ENCODE measurements around the gene CISD2. TPM values are rescaled to one million over a fixed set of nuclear protein-coding genes. Genes with fewer than 3 reads are reported as not detected.
"Not testable (repeated sequence)": the region's sequence is repeated elsewhere in the genome, so short reads cannot be mapped to it uniquely, and the experiment has no call there.

Gene CISD2
- total RNA-seq, 1 donor from 2014 or later = 15.5 TPM

DNA sequence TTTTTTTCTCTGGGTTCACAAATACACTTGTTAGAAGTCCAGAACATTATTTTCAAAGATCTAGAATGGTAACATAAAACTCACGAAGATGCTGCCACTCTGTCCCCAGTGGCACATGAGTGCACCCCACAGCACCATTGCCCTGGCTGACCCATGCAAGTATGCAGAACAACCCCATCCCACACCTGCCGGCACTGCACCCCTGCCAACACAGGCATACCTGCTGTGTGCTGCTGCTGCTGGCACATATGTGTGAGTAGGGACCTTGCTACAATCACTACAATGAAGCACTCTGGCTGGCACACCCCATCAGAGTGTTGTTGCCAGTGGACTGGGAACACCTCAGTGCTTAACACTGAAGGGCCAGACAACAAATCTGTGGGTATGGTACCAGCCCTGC lies 66.9 kb downstream of the CISD2 start:
- ATAC-seq = no peak

DNA sequence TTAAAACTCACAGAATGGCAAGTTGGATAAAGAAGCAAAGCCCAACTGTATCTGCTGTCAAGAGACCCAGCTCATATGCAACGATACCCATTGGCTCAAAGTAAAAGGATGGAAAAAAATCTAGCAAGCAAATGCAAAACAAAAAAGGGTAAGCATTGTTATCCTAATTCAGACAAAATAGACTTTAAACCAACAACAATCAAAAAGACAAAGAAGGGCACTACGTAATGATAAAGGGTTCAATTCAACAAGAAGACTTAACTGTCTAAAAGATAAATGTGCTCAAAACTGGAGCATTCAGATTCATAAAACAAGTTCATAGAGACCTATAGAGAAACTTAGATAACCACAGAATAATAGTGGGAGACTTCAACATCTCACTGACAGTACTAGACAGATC lies 69.3 kb downstream of the CISD2 start:
- not testable (repeated sequence) for ATAC-seq

Other genes with a start within 250 kb of the CISD2 start
- gene MANBA, start 108.0 kb upstream of the CISD2 start, total RNA-seq = 10.7 TPM
- 207 TPM for gene UBE2D3, start 41.4 kb upstream of the CISD2 start, total RNA-seq
- gene SLC9B1, start 150.7 kb downstream of the CISD2 start, total RNA-seq = 0.28 TPM
- 6.1 TPM for gene SLC9B2, start 207.8 kb downstream of the CISD2 start, total RNA-seq
- 17.1 TPM for gene BDH2, start 230.8 kb downstream of the CISD2 start, total RNA-seq